Neural crest cell (in vitro differentiated cells): ENCODE measurements around the gene HLA-DOA. TPM values are rescaled to one million over a fixed set of nuclear protein-coding genes. Genes with fewer than 3 reads are reported as not detected.

ENCODE experiments used
- DNase-seq: peaks from one replicate; pipeline ENCODE4 v3.0.0; 2021; ENCODE audit warnings: low read depth, mixed read lengths, low spot score
- H3K27ac Mint-ChIP-seq: one replicate; pipeline ENCODE4 v1.8.0; 2021; ENCODE audit warnings: mild to moderate bottlenecking, mixed read lengths; ENCODE audit not compliant: unreplicated experiment
- H3K27me3 Mint-ChIP-seq: 2 replicates; pipeline ENCODE4 v1.8.0; 2021; ENCODE audit warnings: low read depth, mild to moderate bottlenecking, mixed read lengths
- H3K36me3 Mint-ChIP-seq: 2 replicates; pipeline ENCODE4 v1.8.0; 2021; ENCODE audit warnings: low read depth, mild to moderate bottlenecking, mixed read lengths
- H3K4me1 Mint-ChIP-seq: 2 replicates; pipeline ENCODE4 v1.8.0; 2021; ENCODE audit warnings: mixed read lengths
- H3K4me3 Mint-ChIP-seq: one replicate; pipeline ENCODE4 v1.8.0; 2021; ENCODE audit warnings: mild to moderate bottlenecking, mixed read lengths
- H3K9me3 Mint-ChIP-seq: 2 replicates; pipeline ENCODE4 v1.8.0; 2021; ENCODE audit warnings: mixed read lengths
- total RNA-seq: library from RNA; stranded (reverse); gene quantifications from 2 replicates; pipeline ENCODE4 v1.2.1, GENCODE V29; 2021
- TF ChIP-seq, protein P1 (sequence below): fragments of 200-600 bp; sonication (generic); conservative IDR thresholded peaks from 2 replicates; pipeline ENCODE4 v1.5.0; 2021; ENCODE audit warnings: antibody characterized with exemption, mild to moderate bottlenecking

Gene HLA-DOA
- total RNA-seq, 1 donor from 2014 or later, result 1.7 TPM

DNA sequence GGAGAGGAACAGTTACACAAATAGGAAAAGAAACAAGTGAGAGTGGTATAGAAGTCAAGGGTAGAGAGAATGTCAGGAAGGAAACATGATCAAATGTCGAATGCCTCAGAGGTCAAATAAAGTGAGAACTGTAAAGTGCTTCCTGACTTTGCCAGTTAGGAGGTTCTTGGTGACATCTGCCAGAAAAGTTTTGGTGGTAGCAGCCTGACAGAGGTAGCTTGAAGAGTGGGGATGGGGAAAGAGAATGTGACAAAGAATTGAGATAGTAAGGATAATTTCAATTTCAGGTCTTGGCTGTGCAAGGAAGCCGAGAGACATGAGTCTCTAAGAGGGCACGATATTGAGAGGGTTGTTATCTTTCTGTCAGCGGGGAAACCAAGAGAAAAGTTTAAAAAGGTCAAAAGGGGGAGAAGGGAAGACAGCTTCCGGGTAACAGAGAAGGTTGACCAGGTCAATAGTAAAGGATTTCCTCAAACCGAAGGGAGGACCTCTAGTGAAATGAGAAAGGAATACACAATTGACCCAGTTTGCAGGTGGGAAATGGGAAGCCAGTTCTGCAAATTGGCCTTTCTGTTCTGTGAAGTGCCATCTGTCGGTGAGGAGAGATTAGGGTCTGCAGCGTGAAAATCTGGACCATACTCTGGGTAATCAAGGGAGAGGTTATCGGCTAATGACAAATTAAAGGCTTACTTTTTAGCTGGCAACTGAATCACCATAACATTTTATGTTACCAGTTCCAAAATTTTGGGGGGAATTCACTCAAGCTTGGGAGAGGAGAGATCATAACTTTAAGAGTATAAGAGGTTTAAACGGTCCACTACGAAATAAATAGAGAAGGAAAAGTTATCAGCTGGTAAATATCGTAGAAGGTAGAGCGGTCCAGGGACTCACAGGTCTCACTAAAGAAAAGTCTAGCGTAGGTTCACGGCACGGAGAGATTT is 42.0 kb downstream of the HLA-DOA start:
- Mint-ChIP-seq H3K4me3 (peak overlapping the region; percentile 93), H3K4me1 (peaks cover 25% of the 10 kb centered on the region), H3K36me3 (peaks cover 9% of the 10 kb centered on the region), H3K27ac (peak overlapping the region; percentile 30), H3K9me3 (no peaks in the 10 kb centered on the region), H3K27me3 (peaks cover 29% of the 10 kb centered on the region)
- TF ChIP-seq, protein P1, sequence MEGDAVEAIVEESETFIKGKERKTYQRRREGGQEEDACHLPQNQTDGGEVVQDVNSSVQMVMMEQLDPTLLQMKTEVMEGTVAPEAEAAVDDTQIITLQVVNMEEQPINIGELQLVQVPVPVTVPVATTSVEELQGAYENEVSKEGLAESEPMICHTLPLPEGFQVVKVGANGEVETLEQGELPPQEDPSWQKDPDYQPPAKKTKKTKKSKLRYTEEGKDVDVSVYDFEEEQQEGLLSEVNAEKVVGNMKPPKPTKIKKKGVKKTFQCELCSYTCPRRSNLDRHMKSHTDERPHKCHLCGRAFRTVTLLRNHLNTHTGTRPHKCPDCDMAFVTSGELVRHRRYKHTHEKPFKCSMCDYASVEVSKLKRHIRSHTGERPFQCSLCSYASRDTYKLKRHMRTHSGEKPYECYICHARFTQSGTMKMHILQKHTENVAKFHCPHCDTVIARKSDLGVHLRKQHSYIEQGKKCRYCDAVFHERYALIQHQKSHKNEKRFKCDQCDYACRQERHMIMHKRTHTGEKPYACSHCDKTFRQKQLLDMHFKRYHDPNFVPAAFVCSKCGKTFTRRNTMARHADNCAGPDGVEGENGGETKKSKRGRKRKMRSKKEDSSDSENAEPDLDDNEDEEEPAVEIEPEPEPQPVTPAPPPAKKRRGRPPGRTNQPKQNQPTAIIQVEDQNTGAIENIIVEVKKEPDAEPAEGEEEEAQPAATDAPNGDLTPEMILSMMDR, result peak; percentile 63
- DNase-seq, result no peak

DNA sequence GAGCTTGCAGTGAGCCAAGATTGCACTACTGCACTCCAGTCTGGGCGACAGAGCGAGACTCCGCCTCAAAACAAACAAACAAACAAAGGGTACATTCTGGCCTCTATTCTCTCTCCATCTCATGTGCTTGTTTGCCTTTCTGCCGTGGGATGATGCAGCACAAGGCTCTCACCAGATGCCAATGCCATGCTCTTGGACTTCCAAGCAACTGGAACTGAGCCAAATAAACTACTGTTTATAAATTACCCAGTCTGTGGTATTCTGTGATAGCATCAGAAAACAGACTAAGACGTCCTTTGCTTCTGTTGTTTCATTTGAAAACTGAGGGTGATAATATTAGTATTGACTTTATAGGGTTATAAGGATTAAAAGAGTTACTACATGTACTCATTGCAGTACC is 44.6 kb downstream of the HLA-DOA start:
- Mint-ChIP-seq H3K4me1 (peaks cover 13% of the 10 kb centered on the region), H3K4me3 (no peak overlapping the region), H3K36me3 (no peaks in the 10 kb centered on the region), H3K27me3 (peaks cover 8% of the 10 kb centered on the region), H3K9me3 (peaks cover 5% of the 10 kb centered on the region), H3K27ac (no peak overlapping the region)
- TF ChIP-seq, protein P1, result no peak
- DNase-seq, result no peak

- TF ChIP-seq, protein P1, result no peak
- H3K9me3 Mint-ChIP-seq, result peaks cover 5% of the 10 kb centered on the region
- H3K27me3 Mint-ChIP-seq, result peaks cover 3% of the 10 kb centered on the region
- no peak for DNase-seq
- H3K36me3 Mint-ChIP-seq, result no peaks in the 10 kb centered on the region
- no peak overlapping the region for H3K4me3 Mint-ChIP-seq
- no peak overlapping the region for H3K27ac Mint-ChIP-seq
- H3K4me1 Mint-ChIP-seq, result peaks cover 13% of the 10 kb centered on the region
Measured at GRCh38 chr6:32963866-32964265, 45.5 kb downstream of the HLA-DOA start.

- peak overlapping the region; percentile 13 for H3K4me3 Mint-ChIP-seq
- no peak overlapping the region for H3K27ac Mint-ChIP-seq
- no peaks in the 10 kb centered on the region for H3K27me3 Mint-ChIP-seq
- H3K9me3 Mint-ChIP-seq, result peaks cover 5% of the 10 kb centered on the region
- DNase-seq, result no peak
- TF ChIP-seq, protein P1, result no peak
- H3K36me3 Mint-ChIP-seq, result no peaks in the 10 kb centered on the region
- peaks cover 7% of the 10 kb centered on the region for H3K4me1 Mint-ChIP-seq
Measured at GRCh38 chr6:32962213-32962826, 47.1 kb downstream of the HLA-DOA start.

DNA sequence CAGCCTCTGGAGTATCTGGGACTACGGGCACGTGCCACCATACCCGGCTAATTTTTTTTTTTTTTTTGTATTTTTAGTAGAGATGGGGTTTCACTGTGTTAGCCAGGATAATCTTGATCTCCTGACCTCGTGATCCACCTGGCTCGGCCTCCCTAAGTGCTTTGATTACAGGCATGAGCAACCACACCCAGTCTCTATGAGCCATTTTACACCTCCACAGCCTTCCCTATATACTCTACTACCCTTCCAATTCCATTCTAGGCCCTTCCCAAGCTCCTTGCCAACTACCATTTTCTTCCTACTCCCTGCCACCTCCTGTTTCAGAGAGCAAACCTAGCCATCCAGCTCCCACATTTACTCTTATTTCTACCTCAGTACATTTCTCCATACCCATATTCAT is 48.8 kb downstream of the HLA-DOA start:
- no peak for DNase-seq
- Mint-ChIP-seq H3K27ac (no peak overlapping the region), H3K4me1 (no peaks in the 10 kb centered on the region), H3K4me3 (no peak overlapping the region), H3K9me3 (peaks cover 5% of the 10 kb centered on the region), H3K27me3 (no peaks in the 10 kb centered on the region), H3K36me3 (no peaks in the 10 kb centered on the region)
- TF ChIP-seq, protein P1, result no peak
